NCI-H1092 (cell line): ENCODE data around the gene RHOT2.
A peak's percentile ranks its signal among the peaks of the same experiment; 100 is the strongest.

ENCODE experiments used
- DNase-seq: peaks from one replicate; lab custom pipeline; 2025; lab: John Stamatoyannopoulos, UW

Gene RHOT2

GRCh38 chr16:670485-671352, 2.8 kb downstream of the RHOT2 start:
- DNase-seq = no peak

GRCh38 chr16:671353-672131, 3.6 kb downstream of the RHOT2 start:
- DNase-seq = no peak

GRCh38 chr16:672371-672770, 4.4 kb downstream of the RHOT2 start:
- no peak for DNase-seq

GRCh38 chr16:672851-673250, 4.9 kb downstream of the RHOT2 start:
- DNase-seq = no peak

GRCh38 chr16:673399-673991, 5.6 kb downstream of the RHOT2 start:
- no peak for DNase-seq

- DNase-seq = no peak
Measured at GRCh38 chr16:674214-674881, 6.4 kb downstream of the RHOT2 start.

GRCh38 chr16:674968-675883, 7.3 kb downstream of the RHOT2 start, which contains the start of gene RHBDL1:
TSS of gene RHBDL1 (plus strand) at chr16:675671. CDS start at chr16:675791, 120 bp downstream.
- no peak for DNase-seq

- DNase-seq = no peak
Measured at GRCh38 chr16:675884-676564, 8.1 kb downstream of the RHOT2 start.

GRCh38 chr16:676565-676902, 8.6 kb downstream of the RHOT2 start:
- DNase-seq = no peak

GRCh38 chr16:676913-677312, 9.0 kb downstream of the RHOT2 start:
- DNase-seq = no peak

GRCh38 chr16:677316-678190, 9.6 kb downstream of the RHOT2 start:
- DNase-seq = no peak

GRCh38 chr16:678209-678857, 10.4 kb downstream of the RHOT2 start:
- no peak for DNase-seq

- DNase-seq = peak; percentile 69
Measured at GRCh38 chr16:678858-679813, 11.2 kb downstream of the RHOT2 start.

GRCh38 chr16:679814-680624, 12.1 kb downstream of the RHOT2 start, which contains the start of gene STUB1:
TSS of gene STUB1 (plus strand) at chr16:680410. CDS start at chr16:680526, 116 bp downstream.
- DNase-seq = peak; percentile 83

- no peak for DNase-seq
Measured at GRCh38 chr16:680625-680945, 12.7 kb downstream of the RHOT2 start.

- DNase-seq = peak; percentile 22
Measured at GRCh38 chr16:680967-681745, 13.2 kb downstream of the RHOT2 start.
